T-helper 22 cell (primary cell): ENCODE measurements around the gene MYO9A.
A peak's percentile ranks its signal among the peaks of the same experiment; 100 is the strongest.

Experiments
- DNase-seq: peaks from one replicate; pipeline ENCODE4 v3.0.0-alpha.2; 2020; ENCODE audit warnings: low read depth

Gene MYO9A

GRCh38 chr15:72118017-72118978, at the start of gene MYO9A, which contains the start of gene SENP8:
Gene MYO9A (minus strand): TSS chr15:72118150. CDS start chr15:72046563, 71,587 bp downstream.
Gene SENP8 (plus strand): TSS chr15:72118403. CDS start chr15:72139624, 21,221 bp downstream.
- peak; percentile 96 for DNase-seq

- DNase-seq: no peak
These were observed 49.5 kb upstream of the MYO9A start for GRCh38 chr15:72167445-72167844.

- no peak for DNase-seq
These were observed 48.9 kb upstream of the MYO9A start for GRCh38 chr15:72166716-72167417.

- DNase-seq: no peak
These were observed 45.8 kb upstream of the MYO9A start for GRCh38 chr15:72163719-72164118.

- DNase-seq: no peak
These were observed 44.6 kb upstream of the MYO9A start for GRCh38 chr15:72162569-72162968.

- no peak for DNase-seq
These were observed 43.6 kb upstream of the MYO9A start for GRCh38 chr15:72161361-72162132.

- no peak for DNase-seq
These were observed 42.8 kb upstream of the MYO9A start for GRCh38 chr15:72160696-72161245.

- DNase-seq: no peak
These were observed 39.0 kb upstream of the MYO9A start for GRCh38 chr15:72156928-72157327.

GRCh38 chr15:72155635-72156616, 38.0 kb upstream of the MYO9A start:
- DNase-seq: peak; percentile 39

GRCh38 chr15:72155003-72155621, 37.2 kb upstream of the MYO9A start:
- DNase-seq: no peak

- no peak for DNase-seq
These were observed 36.4 kb upstream of the MYO9A start for GRCh38 chr15:72154316-72154715.

GRCh38 chr15:72153269-72154000, 35.5 kb upstream of the MYO9A start:
- DNase-seq: no peak

- DNase-seq: no peak
These were observed 29.5 kb upstream of the MYO9A start for GRCh38 chr15:72147418-72147817.

GRCh38 chr15:72146934-72147333, 29.0 kb upstream of the MYO9A start:
- no peak for DNase-seq

GRCh38 chr15:72146221-72146620, 28.3 kb upstream of the MYO9A start:
- DNase-seq: no peak

GRCh38 chr15:72141171-72142084, 23.5 kb upstream of the MYO9A start:
- DNase-seq: no peak

GRCh38 chr15:72140088-72140487, 22.1 kb upstream of the MYO9A start:
- DNase-seq: no peak

- no peak for DNase-seq
These were observed 21.7 kb upstream of the MYO9A start for GRCh38 chr15:72139667-72140066.
